ENCODE measurements around the gene HMG20B.

DNA sequence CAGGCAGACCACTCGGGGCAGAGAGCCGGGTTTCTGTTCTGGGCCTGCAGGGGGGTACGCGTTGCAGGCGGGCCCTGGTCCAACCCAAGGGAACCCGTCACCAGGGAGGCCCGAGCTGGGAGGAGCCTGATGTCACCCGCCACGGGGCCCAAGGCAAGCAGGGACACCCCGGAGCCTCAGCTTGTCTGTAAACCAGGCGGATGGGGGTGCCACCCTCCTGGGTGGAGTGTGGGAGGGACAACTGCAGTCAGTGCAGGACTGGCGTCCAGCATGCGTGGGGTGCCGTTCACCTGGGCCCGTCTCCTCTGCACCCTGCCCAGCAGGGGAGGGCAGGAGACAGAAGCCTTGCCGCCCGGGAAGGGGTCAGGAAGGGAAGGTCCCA is 46.9 kb downstream of the HMG20B start:
- TF ChIP-seq TAF1 (IDR thresholded peaks at IDR 0.05; ENCODE audit: borderline replicate concordance, low read depth, low read length): no peak
- TF ChIP-seq POLR2A (IDR thresholded peaks at IDR 0.05; ENCODE audit: low read depth, low read length): no peak
- no peak for TF ChIP-seq POLR2AphosphoS5 (IDR thresholded peaks at IDR 0.05; ENCODE audit: low read depth, low read length)
